Colon (tissue), 2 donors: ENCODE results near the gene CYP27B1.

Experiments
- FAIRE-seq: peaks from 2 replicates; lab custom pipeline; 2012; peaks lifted over from hg19 to GRCh38; lab: Jason Lieb, UNC
- donor health status: control.
- donor health status: control.

CYP27B1 gene, protein sequence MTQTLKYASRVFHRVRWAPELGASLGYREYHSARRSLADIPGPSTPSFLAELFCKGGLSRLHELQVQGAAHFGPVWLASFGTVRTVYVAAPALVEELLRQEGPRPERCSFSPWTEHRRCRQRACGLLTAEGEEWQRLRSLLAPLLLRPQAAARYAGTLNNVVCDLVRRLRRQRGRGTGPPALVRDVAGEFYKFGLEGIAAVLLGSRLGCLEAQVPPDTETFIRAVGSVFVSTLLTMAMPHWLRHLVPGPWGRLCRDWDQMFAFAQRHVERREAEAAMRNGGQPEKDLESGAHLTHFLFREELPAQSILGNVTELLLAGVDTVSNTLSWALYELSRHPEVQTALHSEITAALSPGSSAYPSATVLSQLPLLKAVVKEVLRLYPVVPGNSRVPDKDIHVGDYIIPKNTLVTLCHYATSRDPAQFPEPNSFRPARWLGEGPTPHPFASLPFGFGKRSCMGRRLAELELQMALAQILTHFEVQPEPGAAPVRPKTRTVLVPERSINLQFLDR

DNA sequence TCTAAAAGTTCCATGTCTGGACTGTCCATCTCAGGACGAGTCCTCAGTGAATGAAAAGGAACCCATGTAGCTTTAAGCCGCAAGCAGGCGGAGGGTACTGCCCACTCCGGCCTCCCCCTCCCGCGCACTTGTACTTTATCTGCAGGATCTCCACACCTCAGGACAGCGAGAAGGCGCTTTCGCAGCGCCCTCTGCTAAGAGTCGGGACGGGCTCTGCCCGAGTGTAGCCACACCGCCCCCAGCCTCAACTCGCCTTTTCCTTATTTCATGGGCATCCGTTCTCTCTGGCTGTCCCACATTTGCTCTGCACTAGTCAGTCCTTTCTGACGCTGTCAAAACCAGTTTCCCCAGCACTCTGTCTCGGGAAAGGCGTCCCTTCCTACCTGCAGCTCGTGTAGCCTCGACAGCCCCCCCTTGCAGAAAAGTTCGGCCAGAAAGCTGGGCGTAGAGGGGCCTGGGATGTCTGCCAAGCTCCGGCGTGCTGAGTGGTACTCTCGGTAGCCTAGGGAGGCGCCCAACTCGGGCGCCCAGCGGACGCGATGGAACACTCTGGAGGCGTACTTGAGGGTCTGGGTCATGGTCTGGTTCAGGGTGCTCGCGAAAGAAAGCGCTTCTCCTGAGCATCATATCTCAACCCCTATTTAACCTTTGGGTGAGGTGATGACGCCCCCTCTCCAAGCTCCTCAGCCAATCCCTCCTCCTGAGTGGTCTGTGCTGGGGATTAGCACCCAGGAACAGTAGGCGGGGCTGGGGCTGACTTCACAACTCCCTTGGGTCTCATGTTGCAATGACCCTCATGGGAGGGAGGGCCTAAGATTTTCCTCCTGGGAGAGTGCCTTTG is at the start of gene CYP27B1:
Gene CYP27B1 (minus strand): TSS at position 615 of the 841 bp plus-strand sequence. CDS start 37 bp downstream, at position 578.
- no peak for FAIRE-seq

DNA sequence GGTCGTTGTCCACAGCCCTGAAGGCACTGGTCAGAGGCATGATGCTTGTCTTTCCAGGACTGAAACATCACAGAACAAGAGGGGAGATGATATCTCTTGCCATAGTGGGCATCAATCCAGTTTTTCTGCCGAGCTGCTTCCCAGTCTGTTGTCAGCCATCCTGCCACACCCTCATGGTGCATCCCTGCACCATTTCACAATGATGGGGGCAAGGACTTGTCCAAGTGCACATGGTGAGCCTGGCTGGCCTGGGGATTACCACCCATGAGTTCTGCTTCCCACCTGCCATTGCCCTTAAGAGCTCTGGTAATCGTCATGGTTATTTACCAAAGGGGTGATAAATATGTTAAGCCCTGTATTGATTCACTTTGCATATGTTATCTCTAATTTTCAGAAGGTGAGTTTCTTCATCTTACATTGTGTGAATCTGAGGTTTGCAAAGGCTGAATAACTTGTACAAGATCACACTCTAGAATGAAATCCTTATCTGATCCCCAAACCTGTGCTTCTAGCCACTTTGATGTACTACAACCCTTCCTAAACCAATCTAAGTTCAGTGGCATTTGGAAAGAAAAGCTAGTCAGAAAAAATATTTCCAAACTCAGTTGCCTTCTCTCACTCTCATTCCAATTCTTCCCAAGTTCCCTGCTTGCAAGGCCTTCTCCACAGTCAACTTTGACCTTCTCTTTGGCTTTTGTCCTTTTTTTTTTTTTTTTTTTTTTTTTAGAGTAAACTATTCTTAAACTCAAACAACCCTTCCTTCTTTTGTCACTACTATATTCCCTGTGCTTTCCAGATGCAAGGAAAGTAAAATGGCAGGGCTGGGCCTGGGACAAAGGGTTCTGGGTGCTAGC is 49.4 kb upstream of the CYP27B1 start:
- FAIRE-seq = no peak

DNA sequence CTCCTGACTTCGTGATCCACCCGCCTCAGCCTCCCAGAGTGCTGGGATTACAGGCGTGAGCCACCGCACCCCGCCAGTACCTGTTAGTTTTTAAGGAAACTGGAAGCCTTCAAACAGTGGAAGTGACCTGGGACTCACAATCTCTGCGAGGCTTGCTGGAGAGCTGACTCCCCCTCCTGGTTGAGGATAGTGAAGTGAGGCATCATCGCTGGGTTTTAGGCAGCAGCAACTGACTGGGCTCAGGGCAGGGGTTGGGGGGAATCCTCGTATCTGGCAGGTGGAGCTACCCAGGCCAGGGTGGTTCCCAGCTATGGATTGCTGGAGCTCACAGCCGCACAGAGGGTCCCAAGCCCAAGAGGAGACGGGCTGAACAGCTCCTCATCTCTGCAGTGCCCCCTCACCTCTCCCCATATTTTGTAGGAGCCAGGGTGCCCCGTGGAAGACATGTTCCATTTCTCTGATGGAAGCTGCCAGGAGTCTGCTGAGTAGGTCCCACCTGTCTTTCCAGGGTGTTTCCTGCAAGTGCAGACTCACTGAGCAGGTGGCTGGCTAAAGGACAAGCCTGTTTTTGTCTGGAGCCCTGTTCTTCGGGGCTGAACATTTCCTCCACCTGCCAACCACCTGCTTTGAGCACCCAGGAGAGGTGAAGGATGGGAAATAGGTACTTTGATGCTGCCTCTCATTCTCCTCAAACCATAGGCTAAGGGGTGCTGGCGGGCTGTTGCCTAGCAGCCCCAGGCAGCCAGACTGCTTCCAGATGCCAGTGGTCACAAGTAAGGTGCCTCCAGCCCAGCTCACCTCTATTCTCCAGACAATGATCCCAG is 48.5 kb upstream of the CYP27B1 start:
- FAIRE-seq = no peak

DNA sequence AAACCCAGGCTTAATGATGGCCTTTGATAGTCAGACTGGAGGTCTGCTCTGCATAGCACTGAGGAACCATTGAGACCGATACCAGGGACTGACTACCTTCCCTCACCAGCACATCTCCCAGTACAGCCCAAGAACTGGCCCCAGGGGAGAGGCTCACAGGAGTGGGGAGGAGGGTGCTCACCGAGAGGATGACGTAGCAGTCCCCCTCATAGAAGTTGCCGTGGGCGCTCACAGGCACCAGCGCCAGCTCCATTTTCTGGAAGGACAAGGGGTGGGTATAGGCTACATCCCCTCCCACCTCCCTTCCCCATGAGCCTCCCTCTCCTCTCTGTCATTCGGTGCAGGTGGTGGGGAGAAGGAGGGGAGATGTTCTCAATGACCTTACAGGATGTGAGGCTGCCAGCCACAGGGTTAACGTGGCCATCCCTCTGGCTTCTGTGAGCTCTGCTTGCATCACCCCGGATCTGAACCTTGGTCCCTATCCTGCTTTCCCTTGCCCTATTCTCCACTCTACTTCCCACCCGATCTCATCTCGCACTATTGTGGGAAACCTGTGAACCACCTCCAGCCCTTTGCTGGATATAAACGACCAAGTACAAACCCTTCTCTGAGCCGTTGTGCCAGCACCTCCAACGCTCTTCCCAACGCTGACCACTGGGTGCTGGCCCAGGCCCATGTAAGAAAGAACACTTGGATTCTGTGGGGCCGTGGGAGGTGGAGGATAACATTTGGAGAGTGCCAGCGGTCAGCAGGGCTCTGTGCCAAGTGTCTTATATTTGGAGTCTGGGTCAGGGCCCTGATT is 47.3 kb upstream of the CYP27B1 start:
- no peak for FAIRE-seq

DNA sequence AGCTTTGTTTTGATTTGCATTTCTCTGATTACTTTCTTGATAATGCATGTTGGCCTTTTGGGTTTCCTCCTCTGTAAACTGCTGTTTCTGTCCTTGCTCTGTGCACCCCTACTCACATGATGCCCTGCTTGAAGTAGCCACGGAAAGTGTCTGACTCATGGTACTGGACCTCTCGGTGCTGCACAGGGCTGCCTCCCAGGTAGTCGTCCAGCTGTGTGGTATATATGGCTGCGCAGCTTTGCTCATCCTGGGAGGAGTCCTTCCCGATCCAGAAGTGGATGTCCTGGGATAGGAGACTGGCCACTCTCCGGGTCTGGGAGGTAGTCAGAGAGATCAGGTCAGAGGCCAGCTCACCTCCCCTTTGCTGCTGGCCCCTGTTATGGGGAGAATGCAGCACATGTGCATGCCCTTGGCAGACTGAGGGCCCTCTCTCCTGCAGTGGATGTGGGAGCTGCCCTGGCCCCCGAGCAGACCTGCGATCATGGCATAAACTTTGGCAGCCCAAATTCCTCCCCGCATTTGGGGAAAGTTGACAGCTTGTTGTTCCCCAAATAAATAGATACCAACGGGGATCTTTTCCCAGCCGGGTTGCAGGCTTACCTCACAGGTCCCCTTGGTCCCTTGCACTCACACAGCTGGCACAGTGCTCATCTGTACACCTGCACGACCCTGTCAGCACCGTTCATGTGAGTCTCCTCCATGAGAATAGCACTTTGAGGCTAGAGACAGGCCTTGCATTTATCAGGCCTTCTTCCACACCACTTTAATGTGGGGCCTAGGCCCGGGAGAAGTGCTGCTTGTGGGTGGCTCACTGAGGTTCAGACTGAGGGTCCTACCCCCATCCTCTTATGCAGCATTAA is 46.5 kb upstream of the CYP27B1 start:
- FAIRE-seq = no peak

DNA sequence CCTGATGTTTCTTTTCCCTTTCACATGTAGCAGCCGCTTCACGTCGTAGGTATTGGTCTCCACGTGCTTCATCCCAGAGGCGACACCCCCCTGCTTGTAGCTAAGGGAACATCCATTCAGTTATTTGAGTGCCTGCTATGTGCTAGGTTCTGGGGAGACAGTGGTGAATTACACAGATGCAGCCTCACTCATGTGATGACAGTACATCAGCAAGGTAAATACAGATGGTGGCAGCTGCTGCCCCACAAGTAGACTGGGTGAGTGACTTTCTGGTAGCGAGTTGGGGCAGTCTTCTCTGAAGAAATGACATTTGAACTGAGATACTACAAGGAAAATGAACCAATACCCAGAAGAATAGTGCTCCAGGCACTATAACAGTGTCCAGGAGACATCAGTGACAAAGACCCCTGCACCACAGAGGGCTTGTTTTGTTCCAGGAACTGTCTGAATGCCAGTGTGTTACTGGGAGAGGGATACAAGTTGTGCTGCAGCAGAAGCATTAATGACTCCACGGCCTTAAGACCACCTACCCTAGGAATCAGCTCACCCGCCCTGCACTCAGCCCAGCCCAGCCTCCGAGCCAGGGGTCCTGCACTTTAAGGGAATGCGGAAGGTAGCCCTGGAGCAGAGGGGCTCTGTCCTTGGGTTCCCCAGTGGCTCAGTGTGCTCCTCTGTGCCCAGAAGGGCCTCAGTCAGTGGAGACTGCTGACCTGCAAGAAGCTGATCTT is 44.3 kb upstream of the CYP27B1 start:
- no peak for FAIRE-seq

DNA sequence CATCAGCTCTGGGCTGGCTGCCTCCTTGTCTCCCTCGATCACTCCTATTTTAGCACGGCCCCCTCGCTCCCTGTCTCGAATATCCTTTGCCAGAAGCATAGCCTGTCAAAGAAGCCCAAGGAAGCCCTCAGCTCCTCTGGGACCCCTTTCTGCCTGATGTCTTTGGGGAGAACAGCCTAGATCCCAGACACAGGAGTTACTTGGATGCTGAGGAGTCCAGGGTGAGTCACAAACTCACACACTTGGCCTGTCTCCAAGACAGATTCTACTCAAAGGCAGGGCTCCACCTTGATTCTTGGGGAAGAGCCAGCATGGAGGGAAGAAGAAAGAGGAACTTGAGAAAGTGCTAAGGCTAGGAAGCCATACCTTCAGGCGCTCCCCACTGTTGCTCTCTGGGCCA is 43.6 kb upstream of the CYP27B1 start:
- no peak for FAIRE-seq

DNA sequence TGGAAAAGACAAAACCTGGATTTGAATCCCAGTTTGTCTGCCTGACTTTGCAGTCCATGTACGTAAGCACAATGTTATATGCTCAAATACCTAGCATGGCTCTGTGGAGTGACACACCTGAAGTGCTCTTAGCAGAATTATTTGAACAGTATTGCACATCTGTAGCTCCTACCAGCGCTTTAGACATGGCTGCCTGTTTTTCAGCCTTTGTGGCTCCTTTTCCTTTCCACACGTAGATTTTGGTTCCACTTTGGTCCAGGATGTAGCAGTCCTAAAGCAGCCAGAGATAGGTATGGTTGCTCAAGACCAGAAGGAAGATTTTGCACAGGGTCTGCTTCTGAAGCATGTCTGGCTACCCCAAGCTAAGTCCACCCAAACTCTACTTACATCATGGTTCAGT is 42.5 kb upstream of the CYP27B1 start:
- no peak for FAIRE-seq

DNA sequence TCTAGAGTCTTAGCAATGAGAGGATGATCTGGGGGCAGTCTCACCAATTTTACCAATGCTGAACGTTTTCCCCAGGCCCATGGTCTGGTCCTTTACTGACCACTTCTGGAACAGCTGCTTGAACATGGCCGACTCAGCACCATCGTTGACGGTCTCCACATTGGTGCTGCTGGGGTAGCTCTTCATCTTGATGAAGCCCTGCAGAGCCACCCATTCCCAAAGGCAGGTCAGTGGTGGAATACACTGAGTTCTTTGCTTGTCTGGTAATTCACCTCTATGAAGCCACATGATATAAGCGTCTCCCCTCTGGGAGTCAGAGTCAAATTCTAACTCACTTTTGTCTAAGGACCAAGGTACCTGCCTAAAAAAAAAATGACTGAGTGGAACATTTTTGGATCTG is 41.5 kb upstream of the CYP27B1 start:
- FAIRE-seq = no peak

DNA sequence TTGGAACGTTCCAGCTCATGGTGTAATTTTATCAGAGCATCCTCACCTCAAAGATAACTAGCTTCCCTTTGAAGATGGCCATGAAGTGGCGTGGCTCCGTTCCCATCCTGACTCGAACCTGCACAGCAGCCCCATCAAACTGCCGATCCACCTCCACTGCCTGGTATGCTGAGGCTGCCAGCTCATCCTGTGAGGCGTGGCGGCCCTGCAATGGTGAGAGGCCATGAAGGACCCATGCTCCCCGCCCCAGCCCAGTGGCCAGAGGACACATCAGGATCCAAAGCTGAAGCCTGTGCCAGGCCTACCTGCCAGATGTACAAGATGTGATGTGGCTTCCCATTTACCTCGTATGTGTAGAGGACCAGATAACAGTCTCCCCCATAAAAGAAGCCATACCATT is 40.4 kb upstream of the CYP27B1 start:
- no peak for FAIRE-seq

DNA sequence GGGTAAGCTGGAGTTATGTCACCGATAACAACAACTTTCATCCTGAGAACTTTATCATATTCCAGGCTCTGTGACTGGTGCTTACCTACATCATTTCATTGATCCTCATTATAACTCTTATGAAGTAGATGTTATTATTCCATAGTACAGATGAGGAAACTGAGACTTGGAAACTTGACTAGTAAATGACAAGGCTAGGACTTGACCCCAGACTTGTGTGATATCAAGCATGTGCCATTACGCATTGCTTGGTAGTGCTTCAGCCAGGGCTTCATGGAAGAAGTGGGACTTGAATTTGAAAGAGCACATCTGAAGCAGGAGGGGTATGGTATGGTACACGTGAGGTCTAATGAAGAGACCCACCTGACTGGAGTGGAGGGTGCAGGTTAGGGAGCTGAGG is 39.8 kb upstream of the CYP27B1 start:
- FAIRE-seq = no peak

DNA sequence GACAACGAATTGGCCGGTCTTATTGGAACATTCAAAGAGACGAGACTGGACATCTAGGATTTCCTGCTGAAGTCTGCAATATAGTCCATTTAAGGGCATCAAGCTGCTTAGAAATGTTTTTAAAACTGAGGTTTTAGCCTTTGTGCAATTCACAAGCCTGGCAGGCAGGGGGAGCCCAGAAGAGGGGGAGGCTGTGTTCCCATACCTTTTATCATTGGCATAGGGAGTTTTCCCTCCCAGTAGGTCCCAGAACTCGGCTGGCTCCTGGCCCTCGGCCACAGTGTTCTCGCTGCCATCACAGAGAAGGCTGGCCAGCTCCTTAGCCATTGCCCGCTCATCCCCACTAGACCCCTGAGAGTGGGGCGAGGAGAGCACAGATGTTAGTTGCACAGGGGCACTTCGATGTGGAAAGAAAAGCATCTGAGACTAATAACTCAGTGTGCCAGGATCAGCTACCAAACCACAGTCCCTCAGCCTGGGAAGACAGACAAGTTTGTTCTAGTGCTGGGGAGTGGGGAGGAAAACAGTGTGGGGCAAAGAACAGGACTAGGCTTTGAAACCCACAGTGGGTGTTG is 36.5 kb upstream of the CYP27B1 start:
- FAIRE-seq = no peak

DNA sequence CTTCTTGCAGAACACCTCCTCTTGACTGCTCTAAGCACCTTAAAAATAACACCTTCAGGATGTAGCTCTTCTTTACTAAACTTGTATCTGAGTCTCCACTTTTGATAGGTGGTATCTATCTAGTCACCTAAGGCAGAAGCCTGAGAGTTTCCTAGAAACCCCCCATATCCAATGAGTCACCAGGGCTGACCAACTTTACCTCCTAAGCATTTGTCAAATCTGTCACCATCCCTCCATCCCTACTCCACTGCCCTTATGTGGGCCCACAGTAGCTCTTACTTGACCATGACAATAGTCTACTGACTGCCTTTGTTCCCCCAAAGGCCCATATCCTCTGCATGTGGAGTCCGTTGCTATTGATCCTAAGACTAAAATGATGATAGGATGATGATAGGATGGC is 35.7 kb upstream of the CYP27B1 start:
- FAIRE-seq = no peak

DNA sequence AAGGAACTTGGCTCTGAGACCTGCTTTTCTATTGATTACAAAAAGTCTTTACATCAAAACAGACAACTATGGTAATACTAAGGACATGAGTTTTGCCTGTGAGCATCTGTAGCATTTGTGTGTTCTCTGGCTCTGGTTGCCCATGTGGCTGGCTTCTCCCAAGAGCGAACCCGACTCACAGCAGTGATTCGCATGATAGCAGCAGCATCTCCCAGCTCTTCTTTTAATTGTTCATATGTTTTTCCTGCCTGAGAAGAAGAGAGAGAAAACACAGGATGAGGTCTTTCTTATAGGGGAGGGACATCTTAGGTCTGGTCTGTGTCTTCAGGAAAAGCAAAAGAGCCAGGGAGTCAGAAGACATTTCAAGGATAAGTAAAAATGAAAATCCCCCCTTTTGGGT is 34.1 kb upstream of the CYP27B1 start:
- no peak for FAIRE-seq

DNA sequence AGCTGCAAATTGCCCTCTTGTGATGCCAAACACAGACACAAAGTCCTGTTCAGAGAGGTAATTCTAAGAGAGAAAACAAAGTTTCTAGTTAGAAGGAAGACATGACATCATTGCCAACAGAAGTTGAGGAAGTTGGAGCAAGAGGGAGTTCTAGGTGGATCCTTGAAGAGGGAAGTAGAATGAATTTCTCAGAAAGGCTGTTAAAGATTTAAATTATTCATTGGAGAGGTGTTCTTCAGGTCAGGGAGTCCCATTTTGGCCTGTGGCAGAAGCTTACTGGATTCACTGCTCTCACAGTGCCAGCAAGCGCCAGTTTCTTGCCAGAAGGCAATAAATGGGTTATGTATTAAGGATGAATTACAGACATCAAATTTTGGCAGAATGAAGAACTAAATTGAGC is 31.1 kb upstream of the CYP27B1 start:
- no peak for FAIRE-seq

DNA sequence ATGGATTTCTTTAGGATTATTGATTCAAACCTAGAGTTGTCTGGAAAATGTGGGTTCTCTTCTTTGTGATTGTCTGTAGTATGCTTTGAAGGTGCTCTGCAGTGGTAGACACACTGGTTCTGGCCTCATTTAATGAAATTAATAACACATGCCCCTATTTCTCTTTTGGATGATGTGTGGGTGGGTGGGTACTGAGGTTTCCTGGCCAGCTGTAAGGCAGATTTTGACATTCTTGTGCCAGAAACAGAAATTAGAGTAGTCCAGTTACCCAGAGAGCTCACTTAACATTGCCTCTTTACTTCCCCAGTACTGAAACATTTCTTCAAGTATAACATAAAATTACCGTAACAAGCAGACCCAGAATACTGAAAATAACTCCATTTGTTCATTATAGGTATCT is 30.1 kb upstream of the CYP27B1 start:
- no peak for FAIRE-seq

DNA sequence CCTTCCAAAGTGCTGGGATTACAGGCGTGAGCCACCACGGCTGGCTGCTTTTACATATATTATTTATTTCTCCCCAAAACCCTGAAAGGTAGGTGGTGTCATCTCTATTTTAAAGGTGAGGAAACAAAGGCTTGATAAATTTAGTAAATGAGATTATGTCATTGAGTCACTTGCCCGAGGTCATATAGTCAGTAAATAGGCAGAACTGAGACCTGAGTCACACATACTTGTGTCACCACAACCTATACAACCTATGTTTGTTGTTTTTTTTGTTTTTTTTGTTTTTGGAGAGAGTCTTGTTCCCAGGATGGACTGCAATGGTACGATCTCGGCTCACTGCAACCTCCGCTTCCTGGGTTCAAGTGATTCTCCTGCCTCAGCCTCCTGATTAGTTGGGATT is 28.5 kb upstream of the CYP27B1 start:
- no peak for FAIRE-seq

DNA sequence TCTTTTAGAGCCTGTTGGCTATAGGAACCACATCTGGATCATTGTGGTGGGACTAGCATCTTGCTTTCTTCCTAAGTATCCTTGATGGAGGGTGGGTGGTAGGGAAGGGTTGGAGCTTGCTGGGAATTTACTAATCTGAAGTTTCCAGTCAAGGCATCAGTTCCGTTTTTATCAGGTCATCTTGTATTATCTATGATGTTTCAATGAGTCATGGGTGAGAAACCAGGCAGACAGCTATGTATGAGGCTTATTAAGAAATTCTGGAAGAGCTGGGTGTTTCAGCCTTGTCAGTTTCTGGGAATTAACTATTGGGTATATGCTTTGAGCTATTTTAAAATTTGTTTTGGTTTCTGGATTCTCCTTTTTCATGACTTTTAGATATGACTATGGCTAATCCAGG is 27.0 kb upstream of the CYP27B1 start:
- no peak for FAIRE-seq

DNA sequence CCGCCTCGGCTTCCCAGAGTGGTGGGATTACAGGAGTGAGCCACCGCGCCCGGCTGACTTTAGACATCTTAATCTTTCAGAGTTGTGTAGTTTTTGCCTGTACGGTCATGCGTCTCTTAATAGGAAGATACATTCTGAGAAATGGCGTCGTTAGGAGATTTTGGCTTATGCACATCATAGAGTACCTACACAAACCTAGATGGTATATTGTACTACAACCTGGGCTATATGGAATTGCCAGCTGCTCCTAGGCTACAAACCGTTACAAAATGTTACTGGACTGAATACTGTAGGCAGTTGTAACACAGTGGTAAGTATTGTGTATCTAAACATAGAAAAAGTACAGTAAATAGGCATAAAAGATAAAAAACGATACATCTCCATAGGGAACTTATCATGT is 17.0 kb upstream of the CYP27B1 start:
- no peak for FAIRE-seq
